Neural cell (in vitro differentiated cells): ENCODE data around the gene SPG11. TPM values are rescaled to one million over a fixed set of nuclear protein-coding genes. Genes with fewer than 3 reads are reported as not detected.

Experiments used
- H2AFZ ChIP-seq: fragments of 200-600, 300-800 bp; sonication (generic), shearing (Covaris generic); 2 replicates; pipeline ENCODE4 v1.6.0; 2014; ENCODE audit warnings: low read depth, mild to moderate bottlenecking, antibody characterized with exemption, low read length, moderate library complexity
- H3F3A ChIP-seq: fragments of 200-600 bp; shearing (Covaris generic); 2 replicates; pipeline ENCODE4 v1.6.1; 2016; ENCODE audit warnings: mild to moderate bottlenecking, moderate library complexity, mixed read lengths, antibody characterized with exemption, low read length; ENCODE audit not compliant: insufficient read depth, poor library complexity, severe bottlenecking
- H3K27ac ChIP-seq: fragments of 200-600, 300-800 bp; sonication (generic), shearing (Covaris generic); 2 replicates; pipeline ENCODE4 v1.5.1; 2014; ENCODE audit warnings: mild to moderate bottlenecking, low read length, moderate library complexity
- H3K27me3 ChIP-seq: fragments of 300-800, 200-600 bp; sonication (generic), shearing (Covaris generic); 2 replicates; pipeline ENCODE4 v1.6.0; 2014; ENCODE audit warnings: mild to moderate bottlenecking, low read depth, low read length, moderate library complexity; ENCODE audit not compliant: insufficient read depth
- H3K36me3 ChIP-seq: fragments of 300-800, 200-600 bp; sonication (generic), shearing (Covaris generic); 2 replicates; pipeline ENCODE4 v1.5.1; 2014; ENCODE audit warnings: mild to moderate bottlenecking, antibody characterized with exemption, low read length, moderate library complexity; ENCODE audit not compliant: insufficient read depth
- H3K4me2 ChIP-seq: fragments of 300-800, 200-600 bp; sonication (generic), shearing (Covaris generic); 2 replicates; pipeline ENCODE4 v1.6.0; 2014; ENCODE audit warnings: mild to moderate bottlenecking, low read length
- H3K4me3 ChIP-seq: fragments of 300-800, 200-600 bp; sonication (generic), shearing (Covaris generic); 2 replicates; pipeline ENCODE4 v1.5.1; 2014; ENCODE audit warnings: mild to moderate bottlenecking, low read length, moderate library complexity
- H3K79me2 ChIP-seq: fragments of 200-600 bp; shearing (Covaris generic); replicated peaks from 2 replicates; pipeline ENCODE4 v1.6.0; 2014; ENCODE audit warnings: mild to moderate bottlenecking, low read length, moderate library complexity; ENCODE audit not compliant: insufficient read depth
- H3K9ac ChIP-seq: fragments of 300-800, 200-600 bp; sonication (generic), shearing (Covaris generic); 2 replicates; pipeline ENCODE4 v1.6.1; 2016; ENCODE audit warnings: mild to moderate bottlenecking, low read length, mixed read lengths
- H3K9me2 ChIP-seq: fragments of 200-600 bp; shearing (Covaris generic); 2 replicates; pipeline ENCODE4 v1.6.1; 2016; ENCODE audit warnings: mild to moderate bottlenecking, low read length, mixed read lengths; ENCODE audit not compliant: insufficient read depth
- H3K9me3 ChIP-seq: fragments of 200-600, 300-800 bp; sonication (generic), shearing (Covaris generic); 2 replicates; pipeline ENCODE4 v1.6.1; 2016; ENCODE audit warnings: mild to moderate bottlenecking, mixed run types, low read length, moderate library complexity, mixed read lengths
- H4K20me1 ChIP-seq: fragments of 200-600 bp; shearing (Covaris generic); 2 replicates; pipeline ENCODE4 v1.6.1; 2016; ENCODE audit warnings: mild to moderate bottlenecking, mixed run types; ENCODE audit not compliant: insufficient read depth
- CTCF ChIP-seq: fragments of 450-650 bp; IDR thresholded peaks from 2 replicates; pipeline ENCODE4 v1.5.1; 2014; ENCODE audit warnings: antibody characterized with exemption, mild to moderate bottlenecking, moderate library complexity; ENCODE audit not compliant: poor library complexity, severe bottlenecking
- EP300 ChIP-seq: fragments of 450-650 bp; conservative IDR thresholded peaks from 2 replicates; pipeline ENCODE4 v1.6.1; 2014; ENCODE audit warnings: antibody characterized with exemption, mild to moderate bottlenecking, moderate library complexity; ENCODE audit not compliant: poor library complexity, severe bottlenecking
- EZH2 ChIP-seq: fragments of 200-600, 300-800 bp; shearing (Covaris generic), sonication (generic); IDR thresholded peaks from 2 replicates; pipeline ENCODE4 v1.6.1; 2014; ENCODE audit warnings: antibody characterized with exemption, low read length, borderline replicate concordance, mild to moderate bottlenecking; ENCODE audit not compliant: insufficient read depth, poor library complexity, severe bottlenecking
- MXI1 ChIP-seq: fragments of 450-650 bp; conservative IDR thresholded peaks from 2 replicates; pipeline ENCODE4 v1.6.1; 2014; ENCODE audit warnings: antibody characterized with exemption, mild to moderate bottlenecking; ENCODE audit not compliant: poor library complexity, severe bottlenecking
- POLR2AphosphoS5 ChIP-seq: IDR thresholded peaks from 2 replicates; pipeline ENCODE4 v1.6.1; 2012
- RAD21 ChIP-seq: fragments of 450-650 bp; conservative IDR thresholded peaks from 2 replicates; pipeline ENCODE4 v1.6.1; 2014; ENCODE audit warnings: antibody characterized with exemption, mild to moderate bottlenecking, moderate library complexity
- REST ChIP-seq: IDR thresholded peaks from 2 replicates; pipeline ENCODE4 v1.6.1; 2012; ENCODE audit warnings: borderline replicate concordance
- SMC3 ChIP-seq: fragments of 450-650 bp; conservative IDR thresholded peaks from 2 replicates; pipeline ENCODE4 v1.6.1; 2014; ENCODE audit warnings: antibody characterized with exemption, mild to moderate bottlenecking, moderate library complexity; ENCODE audit not compliant: poor library complexity
- polyA plus RNA-seq: library from polyadenylated mRNA; depleted of rRNA; stranded (reverse); fragments of >200 nt; gene quantifications from 2 replicates; pipeline ENCODE4 v1.2.3, GENCODE V29; 2014

SPG11 gene
- polyA plus RNA-seq, 1 donor from 2014 or later, result 52.2 TPM

- H3K9ac ChIP-seq, result no peak overlapping the region
- no peak overlapping the region for H2AFZ ChIP-seq
- no peaks in the 10 kb centered on the region for H3K9me3 ChIP-seq
- no peak overlapping the region for H3K4me2 ChIP-seq
- peaks cover 10% of the 10 kb centered on the region for H3K36me3 ChIP-seq
- no peaks in the 10 kb centered on the region for H3K9me2 ChIP-seq
- H3F3A ChIP-seq, result no peaks in the 10 kb centered on the region
- TF ChIP-seq CTCF, result no peak
- TF ChIP-seq SMC3, result no peak
- no peak for TF ChIP-seq REST
- TF ChIP-seq EZH2, result no peak
- TF ChIP-seq MXI1, result no peak
- no peak for TF ChIP-seq RAD21
- TF ChIP-seq POLR2AphosphoS5, result no peak
- no peaks in the 10 kb centered on the region for H3K79me2 ChIP-seq
- no peaks in the 10 kb centered on the region for H3K27me3 ChIP-seq
- no peak overlapping the region for H3K27ac ChIP-seq
- no peaks in the 10 kb centered on the region for H4K20me1 ChIP-seq
- H3K4me3 ChIP-seq, result no peak overlapping the region
Measured at GRCh38 chr15:44595246-44595645, 68.2 kb downstream of the SPG11 start.

GRCh38 chr15:44593042-44593736 lies 70.3 kb downstream of the SPG11 start:
- H3K27me3 ChIP-seq, result no peaks in the 10 kb centered on the region
- H3K36me3 ChIP-seq, result peaks cover 10% of the 10 kb centered on the region
- no peaks in the 10 kb centered on the region for H3F3A ChIP-seq
- H3K9me3 ChIP-seq, result no peaks in the 10 kb centered on the region
- no peaks in the 10 kb centered on the region for H4K20me1 ChIP-seq
- H3K9ac ChIP-seq, result no peak overlapping the region
- TF ChIP-seq SMC3 (peak; percentile 62), CTCF (peak; percentile 61), POLR2AphosphoS5 (no peak), EP300 (no peak), REST (no peak)
- H2AFZ ChIP-seq, result no peak overlapping the region
- H3K27ac ChIP-seq, result no peak overlapping the region
- no peaks in the 10 kb centered on the region for H3K79me2 ChIP-seq
- H3K4me3 ChIP-seq, result no peak overlapping the region
- no peak overlapping the region for H3K4me2 ChIP-seq
- no peaks in the 10 kb centered on the region for H3K9me2 ChIP-seq
